ENCODE results near the gene TNFAIP1.

DNA sequence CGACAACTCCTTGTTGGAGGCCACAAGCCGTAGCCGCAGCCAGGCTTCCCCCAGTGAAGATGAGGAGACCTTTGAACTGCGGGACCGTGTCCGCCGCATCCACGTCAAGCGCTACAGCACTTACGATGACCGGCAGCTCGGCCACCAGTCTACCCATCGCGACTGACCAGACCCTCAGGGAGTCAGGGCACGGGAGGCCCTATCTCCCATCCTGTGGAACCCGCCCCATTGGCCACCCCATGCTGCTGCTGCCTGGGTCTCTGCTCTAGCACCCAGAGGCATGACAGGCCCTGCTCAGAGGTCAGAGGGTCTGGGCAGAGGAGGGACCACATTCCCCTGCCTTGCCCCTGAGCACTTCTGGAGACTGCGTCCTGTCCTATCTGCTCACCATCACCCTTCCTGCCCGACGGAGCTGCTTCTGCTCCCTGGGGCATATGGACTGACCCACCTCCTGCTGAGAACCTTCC is 8.9 kb downstream of the TNFAIP1 start:
- TF ChIP-seq POLR2A (IDR thresholded peaks at IDR 0.05; ENCODE audit: low read length) (no peak), GATA1 (IDR thresholded peaks at IDR 0.05; ENCODE audit: low read depth, low read length) (no peak)
